WTC11 (cell line): ENCODE measurements around the gene ITGAL. TPM values are rescaled to one million over a fixed set of nuclear protein-coding genes. Genes with fewer than 3 reads are reported as not detected.

ENCODE experiments used
- ATAC-seq: fragments of 200-7000 bp; cut with Tn5 transposase; 2 replicates; pipeline ENCODE4 v1.10.0; 2021; ENCODE audit warnings: mild to moderate bottlenecking, moderate library complexity
- CTCF ChIA-PET: fragments of 300-600 bp; sonication (Branson Sonifier 250); formaldehyde crosslinking; loops from one replicate; lab custom pipeline; 2021; ENCODE audit warnings: antibody characterized with exemption; lab: Charles Lee
- POLR2A ChIA-PET: fragments of 350-600 bp; sonication (Branson Sonifier 250); formaldehyde crosslinking; loops from one replicate; lab custom pipeline; 2021; ENCODE audit warnings: antibody characterized with exemption; lab: Charles Lee
- DNase-seq: peaks from one replicate; pipeline ENCODE4 v3.0.0; 2021; ENCODE audit warnings: low spot score
- H3K27ac Mint-ChIP-seq: 2 replicates; pipeline ENCODE4 v1.8.0; 2021; ENCODE audit warnings: mixed read lengths
- H3K27me3 Mint-ChIP-seq: 2 replicates; pipeline ENCODE4 v1.8.0; 2021; ENCODE audit warnings: low read depth, mild to moderate bottlenecking, moderate library complexity, mixed read lengths
- H3K36me3 Mint-ChIP-seq: 2 replicates; pipeline ENCODE4 v1.8.0; 2021; ENCODE audit warnings: mixed read lengths
- H3K4me1 Mint-ChIP-seq: 2 replicates; pipeline ENCODE4 v1.8.0; 2022; ENCODE audit warnings: mixed read lengths
- H3K4me3 Mint-ChIP-seq: 2 replicates; pipeline ENCODE4 v1.8.0; 2021; ENCODE audit warnings: mild to moderate bottlenecking, moderate library complexity, mixed read lengths
- H3K9me3 Mint-ChIP-seq: 2 replicates; pipeline ENCODE4 v1.8.0; 2021; ENCODE audit warnings: mixed read lengths
- AR ChIP-seq: fragments of 250-450 bp; sonication (Bioruptor Pico); IDR thresholded peaks from 2 replicates; pipeline ENCODE4 v1.9.0; 2021; ENCODE audit warnings: mild to moderate bottlenecking
- ATF2 ChIP-seq: sonication (generic); formaldehyde crosslinking; IDR thresholded peaks from 2 replicates; pipeline ENCODE4 v1.8.1; 2022; ENCODE audit warnings: low read depth, missing genetic modification reagents, borderline replicate concordance
- CBFB ChIP-seq: sonication (generic); formaldehyde crosslinking; IDR thresholded peaks from 2 replicates; pipeline ENCODE4 v1.8.1; 2022; ENCODE audit warnings: mild to moderate bottlenecking, low read depth, missing genetic modification reagents
- ETV6 ChIP-seq: sonication (generic); formaldehyde crosslinking; IDR thresholded peaks from 2 replicates; pipeline ENCODE4 v1.8.1; 2022; ENCODE audit warnings: mild to moderate bottlenecking, missing genetic modification reagents
- FOXP4 ChIP-seq: sonication (generic); formaldehyde crosslinking; IDR thresholded peaks from 2 replicates; pipeline ENCODE4 v1.8.0; 2022; ENCODE audit warnings: mild to moderate bottlenecking, missing genetic modification reagents
- JAZF1 ChIP-seq: fragments of 250-450 bp; sonication (Bioruptor Pico); IDR thresholded peaks from 2 replicates; pipeline ENCODE4 v1.9.0; 2021; ENCODE audit warnings: moderate library complexity, mild to moderate bottlenecking, inconsistent platforms
- JUN ChIP-seq: sonication (generic); formaldehyde crosslinking; IDR thresholded peaks from 2 replicates; pipeline ENCODE4 v1.8.0; 2023; ENCODE audit warnings: mild to moderate bottlenecking, missing genetic modification reagents
- MLX ChIP-seq: sonication (generic); formaldehyde crosslinking; IDR thresholded peaks from 2 replicates; pipeline ENCODE4 v1.8.1; 2023; ENCODE audit warnings: mild to moderate bottlenecking, missing genetic modification reagents, moderate library complexity
- NFYB ChIP-seq: sonication (generic); formaldehyde crosslinking; conservative IDR thresholded peaks from 2 replicates; pipeline ENCODE4 v1.8.0; 2022; ENCODE audit warnings: low read depth, missing genetic modification reagents
- NR2C2 ChIP-seq: sonication (generic); formaldehyde crosslinking; IDR thresholded peaks from 2 replicates; pipeline ENCODE4 v1.8.0; 2022; ENCODE audit warnings: mild to moderate bottlenecking, missing genetic modification reagents
- NR3C1 ChIP-seq: sonication (generic); formaldehyde crosslinking; conservative IDR thresholded peaks from 2 replicates; pipeline ENCODE4 v1.8.1; 2023; ENCODE audit warnings: low read depth, mild to moderate bottlenecking, missing genetic modification reagents
- PRRX2 ChIP-seq: fragments of 250-450 bp; sonication (Bioruptor Pico); IDR thresholded peaks from 2 replicates; pipeline ENCODE4 v1.8.0; 2021; ENCODE audit warnings: mild to moderate bottlenecking
- RORB ChIP-seq: fragments of 250-450 bp; sonication (Bioruptor Pico); IDR thresholded peaks from 2 replicates; pipeline ENCODE4 v1.9.0; 2021; ENCODE audit warnings: mild to moderate bottlenecking
- ZBTB21 ChIP-seq: sonication (generic); formaldehyde crosslinking; IDR thresholded peaks from 2 replicates; pipeline ENCODE4 v1.8.1; 2023; ENCODE audit warnings: mild to moderate bottlenecking, missing genetic modification reagents, borderline replicate concordance
- ZBTB43 ChIP-seq: sonication (generic); formaldehyde crosslinking; IDR thresholded peaks from 2 replicates; pipeline ENCODE4 v1.8.1; 2023; ENCODE audit warnings: mild to moderate bottlenecking, missing genetic modification reagents
- ZNF138 ChIP-seq: sonication (generic); formaldehyde crosslinking; conservative IDR thresholded peaks from 2 replicates; pipeline ENCODE4 v1.8.1; 2022; ENCODE audit warnings: mild to moderate bottlenecking, moderate library complexity, missing genetic modification reagents
- ZNF263 ChIP-seq: sonication (generic); formaldehyde crosslinking; IDR thresholded peaks from 2 replicates; pipeline ENCODE4 v1.8.1; 2022; ENCODE audit warnings: low read depth, mild to moderate bottlenecking, moderate library complexity, missing genetic modification reagents
- ZNF396 ChIP-seq: fragments of 250-450 bp; sonication (Bioruptor Pico); IDR thresholded peaks from 2 replicates; pipeline ENCODE4 v1.8.0; 2021; ENCODE audit warnings: mild to moderate bottlenecking, moderate library complexity, borderline replicate concordance
- ZNF532 ChIP-seq: fragments of 250-450 bp; sonication (Bioruptor Pico); IDR thresholded peaks from 2 replicates; pipeline ENCODE4 v1.9.0; 2021; ENCODE audit warnings: mild to moderate bottlenecking, borderline replicate concordance
- total RNA-seq: library from RNA; stranded (reverse); gene quantifications from 3 replicates; pipeline ENCODE4 v1.2.3, GENCODE V29; 2021

ITGAL gene
- total RNA-seq, 1 experiment from 2014 or later, result 1.0 TPM

- Mint-ChIP-seq H3K4me1 (peaks cover 18% of the 10 kb centered on the region), H3K27ac (no peak overlapping the region), H3K4me3 (no peak overlapping the region), H3K27me3 (peaks cover 20% of the 10 kb centered on the region)
- DNase-seq (no peak), ATAC-seq (no peak)
- TF ChIP-seq ZBTB21 (CRISPR knock-in tag) (no peak), ZNF263 (no peak), NR2C2 (CRISPR knock-in tag) (no peak), NFYB (no peak), ZNF396 (CRISPR knock-in tag) (no peak), FOXP4 (no peak), ZNF532 (CRISPR knock-in tag) (no peak), JUN (CRISPR knock-in tag) (no peak), ZBTB43 (no peak), AR (no peak), ETV6 (no peak), NR3C1 (CRISPR knock-in tag) (no peak)
- TF ChIP-seq, all 79 proteins: peak for 0
- no peaks in the 10 kb centered on the region for H3K36me3 Mint-ChIP-seq
- ChIA-PET POLR2A (interaction anchor here (0.9 kb wide), 1 partner anchor 39 kb away, joined by 3 read pairs; no protein-coding TSS in a partner anchor), CTCF (interaction anchor here (0.9 to 1.4 kb wide), 5 partner anchors 9 to 136 kb away, joined by 3 to 7 read pairs (median 4); partner anchors contain the start of gene DCTPP1)
- H3K9me3 Mint-ChIP-seq, result no peaks in the 10 kb centered on the region
These were observed 93.4 kb downstream of the ITGAL start for GRCh38 chr16:30565984-30566383.

- peaks cover 13% of the 10 kb centered on the region for H3K4me1 Mint-ChIP-seq
These were observed 94.0 kb downstream of the ITGAL start for GRCh38 chr16:30566531-30566930.

More at GRCh38 chr16:30566531-30566930, 94.0 kb downstream of the ITGAL start:
- ChIA-PET POLR2A (interaction anchor here (0.9 kb wide), 1 partner anchor 39 kb away, joined by 3 read pairs; no protein-coding TSS in a partner anchor), CTCF (interaction anchor here (1.3 to 1.4 kb wide), 2 partner anchors 49 to 137 kb away, joined by 4 to 7 read pairs; partner anchors contain the start of gene DCTPP1)
- Mint-ChIP-seq H3K27ac (no peak overlapping the region), H3K36me3 (no peaks in the 10 kb centered on the region), H3K27me3 (peaks cover 14% of the 10 kb centered on the region), H3K4me3 (no peak overlapping the region), H3K9me3 (no peaks in the 10 kb centered on the region)
- TF ChIP-seq JAZF1 (no peak), RORB (CRISPR knock-in tag) (no peak), PRRX2 (CRISPR knock-in tag) (no peak), CBFB (CRISPR knock-in tag) (no peak), MLX (no peak), ZNF138 (CRISPR knock-in tag) (no peak), ATF2 (CRISPR knock-in tag) (no peak)
- DNase-seq (no peak), ATAC-seq (no peak)
